ENCODE results near the gene STK32B.

The STK32B gene

DNA sequence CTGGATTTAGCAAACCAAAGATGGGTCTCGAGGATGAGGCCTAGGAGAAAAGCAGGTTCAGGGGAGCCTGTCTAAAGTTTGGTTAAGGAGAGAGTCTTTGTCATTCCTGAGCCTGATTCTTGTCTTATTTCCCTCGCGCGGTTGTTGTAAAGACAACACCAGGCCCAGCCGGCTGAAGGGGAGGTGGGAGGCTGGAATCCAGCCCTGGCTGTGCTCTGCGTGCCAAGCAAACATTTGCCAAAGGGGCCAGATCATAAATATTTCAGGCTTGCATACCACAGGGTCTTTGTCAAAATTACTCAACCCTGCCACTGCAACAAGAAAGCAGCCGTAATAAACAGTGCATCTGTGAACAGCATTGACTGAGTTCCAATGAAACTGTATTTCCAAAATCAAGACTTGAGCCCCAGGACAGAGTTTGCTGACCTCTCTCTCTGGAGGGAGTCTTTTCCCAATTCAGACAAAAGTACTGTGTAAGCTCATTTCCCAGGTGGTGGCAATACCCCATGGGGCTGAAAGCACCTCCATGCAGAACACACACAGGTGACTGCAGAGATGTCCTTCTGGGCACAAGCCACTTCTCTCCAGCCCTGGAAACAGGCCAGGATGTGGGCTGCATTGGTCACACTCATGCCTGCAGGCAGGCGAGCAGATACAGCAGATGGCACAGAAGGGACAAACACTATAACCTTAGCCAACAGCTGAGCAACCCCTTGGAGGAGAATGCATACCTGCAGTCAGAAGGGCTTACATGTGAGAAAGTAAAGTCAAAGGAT, 320.3 kb downstream of the STK32B start:
- Histone ChIP-seq H3K4me1 (ENCODE audit: insufficient read depth, low read length) (no peaks in the 10 kb centered on the region), H3K36me3 (ENCODE audit: insufficient read depth, low read length) (no peaks in the 10 kb centered on the region), H3K9ac (ENCODE audit: low read length) (no peak overlapping the region), H3K9me3 (ENCODE audit: low read length) (no peaks in the 10 kb centered on the region), H3K4me3 (ENCODE audit: low read depth in 1 of 2, low read length in 2 of 2) (no peak overlapping the region), H3K27me3 (ENCODE audit: control insufficient read depth in 1 of 2, insufficient read depth in 2 of 2, low read length in 2 of 2) (no peaks in the 10 kb centered on the region), H3K27ac (ENCODE audit: low read depth, low read length) (no peak overlapping the region)

DNA sequence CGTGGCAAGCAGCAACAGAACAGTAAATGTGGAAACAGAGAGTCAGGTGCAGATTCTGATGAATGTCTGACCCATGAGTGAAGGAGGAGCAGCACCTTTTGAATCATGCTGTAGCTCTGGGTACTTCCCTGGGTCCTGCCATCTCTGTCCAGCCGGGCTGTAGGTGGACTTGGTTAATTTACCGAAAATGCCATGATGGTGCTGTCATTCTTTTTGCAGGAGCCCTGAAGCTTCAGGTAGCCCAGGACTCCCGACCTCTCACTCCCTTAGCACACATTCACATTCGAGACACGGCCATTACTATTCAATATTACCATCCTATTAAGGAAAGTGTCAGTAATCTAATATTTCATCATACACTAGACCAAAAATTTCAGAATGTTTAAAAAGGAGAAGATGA, 320.9 kb downstream of the STK32B start:
- H3K27me3 ChIP-seq (ENCODE audit: control insufficient read depth in 1 of 2, insufficient read depth in 2 of 2, low read length in 2 of 2): no peaks in the 10 kb centered on the region
- no peaks in the 10 kb centered on the region for H3K4me1 ChIP-seq (ENCODE audit: insufficient read depth, low read length)
- H3K9me3 ChIP-seq (ENCODE audit: low read length): no peaks in the 10 kb centered on the region
- no peak overlapping the region for H3K9ac ChIP-seq (ENCODE audit: low read length)
- H3K4me3 ChIP-seq (ENCODE audit: low read depth in 1 of 2, low read length in 2 of 2): no peak overlapping the region
- H3K27ac ChIP-seq (ENCODE audit: low read depth, low read length): no peak overlapping the region
- no peaks in the 10 kb centered on the region for H3K36me3 ChIP-seq (ENCODE audit: insufficient read depth, low read length)

DNA sequence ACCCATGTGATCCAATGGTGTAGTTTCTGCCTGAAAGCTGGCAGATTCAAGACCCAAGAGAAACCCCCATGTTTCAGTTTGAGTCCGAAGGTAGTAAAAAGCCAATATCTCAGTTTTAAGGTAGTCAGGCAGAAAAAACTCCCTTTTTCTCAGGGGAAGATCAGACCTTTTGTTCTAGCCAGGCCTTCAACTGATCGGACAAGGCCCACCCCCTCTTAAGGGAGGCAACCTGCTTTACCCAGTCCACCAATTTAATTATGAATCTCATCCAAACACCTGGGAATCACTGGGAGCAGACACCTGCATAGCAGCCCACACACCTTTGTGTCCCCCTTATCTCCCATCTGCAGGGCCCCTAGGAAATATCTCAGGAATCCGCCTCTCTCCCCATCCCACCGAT, 322.0 kb downstream of the STK32B start:
- no peaks in the 10 kb centered on the region for H3K27me3 ChIP-seq (ENCODE audit: control insufficient read depth in 1 of 2, insufficient read depth in 2 of 2, low read length in 2 of 2)
- H3K9ac ChIP-seq (ENCODE audit: low read length): no peak overlapping the region

DNA sequence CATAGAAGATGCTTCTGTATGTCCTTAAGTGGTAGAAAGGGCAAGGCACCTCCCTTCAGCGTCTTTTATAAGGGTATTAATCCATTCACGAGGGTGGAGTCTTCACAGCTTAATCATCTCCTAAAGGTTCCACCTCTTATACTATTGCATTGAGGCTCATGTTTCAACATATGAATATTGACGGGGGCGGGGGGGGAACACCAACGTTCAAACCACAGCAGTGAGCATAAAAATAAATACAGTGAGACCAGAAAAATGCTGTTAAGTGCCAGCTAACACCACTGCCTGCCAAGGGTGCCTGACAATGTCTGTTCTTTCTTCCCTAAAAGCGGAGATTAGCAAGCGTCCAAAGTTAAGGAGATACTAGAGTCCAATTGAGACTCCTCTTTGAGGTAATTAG, 323.3 kb downstream of the STK32B start:
- Histone ChIP-seq H3K9me3 (ENCODE audit: low read length) (no peaks in the 10 kb centered on the region), H3K4me3 (ENCODE audit: low read depth in 1 of 2, low read length in 2 of 2) (no peak overlapping the region), H3K27me3 (ENCODE audit: control insufficient read depth in 1 of 2, insufficient read depth in 2 of 2, low read length in 2 of 2) (no peaks in the 10 kb centered on the region), H3K9ac (ENCODE audit: low read length) (no peak overlapping the region), H3K36me3 (ENCODE audit: insufficient read depth, low read length) (no peaks in the 10 kb centered on the region), H3K27ac (ENCODE audit: low read depth, low read length) (no peak overlapping the region), H3K4me1 (ENCODE audit: insufficient read depth, low read length) (no peaks in the 10 kb centered on the region)

More for the DNA sequence above, 322.0 kb downstream of the STK32B start:
- H3K9me3 ChIP-seq (ENCODE audit: low read length): no peaks in the 10 kb centered on the region
- no peaks in the 10 kb centered on the region for H3K36me3 ChIP-seq (ENCODE audit: insufficient read depth, low read length)
- H3K4me3 ChIP-seq (ENCODE audit: low read depth in 1 of 2, low read length in 2 of 2): no peak overlapping the region
- H3K27ac ChIP-seq (ENCODE audit: low read depth, low read length): no peak overlapping the region
- H3K4me1 ChIP-seq (ENCODE audit: insufficient read depth, low read length): no peaks in the 10 kb centered on the region

DNA sequence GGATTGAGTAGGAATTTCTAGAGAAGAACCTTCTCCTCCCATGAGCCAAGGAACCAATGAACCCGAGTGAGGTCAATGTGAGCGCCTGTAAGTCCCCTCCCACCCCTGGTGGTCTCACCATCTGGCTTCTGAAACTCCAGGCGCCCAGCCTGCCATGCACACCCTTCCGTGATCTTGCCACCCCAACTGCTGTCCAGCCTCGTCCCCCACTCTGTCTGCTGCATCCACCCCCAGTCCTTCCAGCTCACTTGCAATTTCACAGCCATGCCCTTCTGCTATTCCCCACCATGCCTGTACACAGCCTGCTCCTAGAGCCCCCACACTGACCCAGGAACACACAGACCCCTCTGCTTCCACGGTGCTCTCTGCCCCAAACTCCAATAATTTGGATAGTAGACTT, 323.7 kb downstream of the STK32B start:
- Histone ChIP-seq H3K4me3 (ENCODE audit: low read depth in 1 of 2, low read length in 2 of 2) (no peak overlapping the region), H3K9me3 (ENCODE audit: low read length) (no peaks in the 10 kb centered on the region), H3K9ac (ENCODE audit: low read length) (no peak overlapping the region), H3K4me1 (ENCODE audit: insufficient read depth, low read length) (no peaks in the 10 kb centered on the region), H3K36me3 (ENCODE audit: insufficient read depth, low read length) (no peaks in the 10 kb centered on the region), H3K27ac (ENCODE audit: low read depth, low read length) (no peak overlapping the region), H3K27me3 (ENCODE audit: control insufficient read depth in 1 of 2, insufficient read depth in 2 of 2, low read length in 2 of 2) (no peaks in the 10 kb centered on the region)

DNA sequence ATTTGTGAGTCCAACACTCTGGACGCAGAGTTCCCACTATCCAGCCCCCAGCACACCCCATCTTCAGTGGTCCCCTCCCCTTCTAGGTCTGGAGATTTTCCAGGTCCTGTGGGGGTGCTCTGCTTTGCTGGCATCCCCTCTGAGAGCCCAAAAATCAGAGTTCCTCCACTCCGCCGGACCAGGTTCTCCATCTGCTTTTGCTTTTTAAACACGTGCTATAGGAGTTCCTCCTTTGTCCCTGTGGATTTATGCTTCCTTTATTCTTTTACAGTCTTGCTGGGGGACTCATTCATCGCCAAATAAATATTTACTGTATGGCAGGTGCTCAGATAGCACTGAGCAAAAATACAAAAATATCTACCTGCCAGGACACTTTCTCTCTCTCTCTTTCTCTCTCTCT, 324.7 kb downstream of the STK32B start:
- Histone ChIP-seq H3K27me3 (ENCODE audit: control insufficient read depth in 1 of 2, insufficient read depth in 2 of 2, low read length in 2 of 2) (no peaks in the 10 kb centered on the region), H3K27ac (ENCODE audit: low read depth, low read length) (no peak overlapping the region), H3K9me3 (ENCODE audit: low read length) (no peaks in the 10 kb centered on the region), H3K4me1 (ENCODE audit: insufficient read depth, low read length) (no peaks in the 10 kb centered on the region), H3K4me3 (ENCODE audit: low read depth in 1 of 2, low read length in 2 of 2) (no peak overlapping the region), H3K36me3 (ENCODE audit: insufficient read depth, low read length) (no peaks in the 10 kb centered on the region), H3K9ac (ENCODE audit: low read length) (no peak overlapping the region)

DNA sequence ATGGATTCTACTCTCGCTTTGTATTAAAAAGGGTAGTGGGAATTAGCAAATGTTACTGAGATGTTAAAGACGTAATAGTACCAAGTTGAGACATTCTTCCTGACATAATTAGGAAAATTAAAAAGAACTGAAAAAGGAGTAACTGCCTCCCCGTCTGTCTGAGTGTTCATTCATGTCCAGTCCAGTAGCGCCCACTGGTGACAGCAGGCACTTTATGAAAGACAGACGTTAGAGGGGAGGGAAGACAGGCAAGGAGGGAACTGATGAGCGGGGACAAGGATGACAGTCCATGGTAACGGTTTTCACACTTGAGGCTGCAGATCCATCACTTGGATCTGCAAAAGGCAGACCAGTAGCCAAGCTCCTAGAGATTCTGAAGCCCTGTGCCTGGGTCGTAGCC, 326.7 kb downstream of the STK32B start:
- Histone ChIP-seq H3K36me3 (ENCODE audit: insufficient read depth, low read length) (no peaks in the 10 kb centered on the region), H3K27ac (ENCODE audit: low read depth, low read length) (no peak overlapping the region), H3K9ac (ENCODE audit: low read length) (no peak overlapping the region), H3K4me3 (ENCODE audit: low read depth in 1 of 2, low read length in 2 of 2) (no peak overlapping the region), H3K27me3 (ENCODE audit: control insufficient read depth in 1 of 2, insufficient read depth in 2 of 2, low read length in 2 of 2) (no peaks in the 10 kb centered on the region), H3K4me1 (ENCODE audit: insufficient read depth, low read length) (no peaks in the 10 kb centered on the region), H3K9me3 (ENCODE audit: low read length) (no peaks in the 10 kb centered on the region)

DNA sequence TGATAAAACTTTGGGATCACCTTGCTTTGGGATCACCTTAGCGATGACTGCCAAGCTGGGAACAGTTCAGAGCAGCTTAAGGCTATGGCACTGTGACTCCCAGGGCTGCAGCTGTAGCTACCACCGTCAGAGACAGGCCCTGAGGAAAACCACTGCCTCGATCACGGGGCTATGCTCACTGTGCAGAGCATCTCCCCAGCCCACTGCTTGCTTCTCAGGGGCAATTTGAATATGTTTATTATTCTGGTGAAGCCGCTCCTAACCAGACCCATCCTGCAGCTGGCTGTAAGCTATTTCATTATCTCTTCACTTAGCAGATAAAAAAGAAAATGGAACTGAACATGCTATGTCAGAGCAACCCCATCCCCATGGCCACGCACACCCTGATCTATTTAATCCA, 328.6 kb downstream of the STK32B start:
- Histone ChIP-seq H3K9ac (ENCODE audit: low read length) (no peak overlapping the region), H3K36me3 (ENCODE audit: insufficient read depth, low read length) (no peaks in the 10 kb centered on the region)

DNA sequence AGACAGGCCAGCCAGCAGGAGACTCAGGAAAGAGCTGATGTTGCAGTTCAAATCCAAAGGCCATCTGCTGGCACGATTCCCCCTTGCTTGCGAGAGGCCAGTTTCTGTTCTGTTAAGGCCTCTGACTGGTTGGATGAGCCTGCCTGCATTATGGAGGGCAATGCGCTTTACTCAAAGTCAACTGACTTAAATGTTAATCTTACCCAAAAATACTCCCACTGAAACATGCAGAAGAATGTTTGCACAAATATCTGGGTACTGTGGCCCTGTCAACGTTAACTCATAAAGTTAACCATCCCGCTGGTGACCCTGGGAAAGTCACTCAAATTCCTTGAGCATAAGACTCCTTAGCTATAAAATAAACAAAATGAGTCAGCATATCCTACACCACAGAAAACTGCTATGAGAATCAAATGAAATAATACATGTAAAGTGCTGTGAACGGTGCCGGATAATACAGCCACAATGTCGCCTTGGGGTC, 330.7 kb downstream of the STK32B start:
- Histone ChIP-seq H3K27ac (ENCODE audit: low read depth, low read length) (no peak overlapping the region), H3K4me1 (ENCODE audit: insufficient read depth, low read length) (no peaks in the 10 kb centered on the region), H3K9ac (ENCODE audit: low read length) (no peak overlapping the region), H3K4me3 (ENCODE audit: low read depth in 1 of 2, low read length in 2 of 2) (no peak overlapping the region), H3K9me3 (ENCODE audit: low read length) (no peaks in the 10 kb centered on the region), H3K27me3 (ENCODE audit: control insufficient read depth in 1 of 2, insufficient read depth in 2 of 2, low read length in 2 of 2) (no peaks in the 10 kb centered on the region), H3K36me3 (ENCODE audit: insufficient read depth, low read length) (no peaks in the 10 kb centered on the region)

More for the DNA sequence above, 328.6 kb downstream of the STK32B start:
- H3K27me3 ChIP-seq (ENCODE audit: control insufficient read depth in 1 of 2, insufficient read depth in 2 of 2, low read length in 2 of 2): no peaks in the 10 kb centered on the region
- H3K4me1 ChIP-seq (ENCODE audit: insufficient read depth, low read length): no peaks in the 10 kb centered on the region
- no peak overlapping the region for H3K4me3 ChIP-seq (ENCODE audit: low read depth in 1 of 2, low read length in 2 of 2)
- H3K9me3 ChIP-seq (ENCODE audit: low read length): no peaks in the 10 kb centered on the region
- H3K27ac ChIP-seq (ENCODE audit: low read depth, low read length): no peak overlapping the region

DNA sequence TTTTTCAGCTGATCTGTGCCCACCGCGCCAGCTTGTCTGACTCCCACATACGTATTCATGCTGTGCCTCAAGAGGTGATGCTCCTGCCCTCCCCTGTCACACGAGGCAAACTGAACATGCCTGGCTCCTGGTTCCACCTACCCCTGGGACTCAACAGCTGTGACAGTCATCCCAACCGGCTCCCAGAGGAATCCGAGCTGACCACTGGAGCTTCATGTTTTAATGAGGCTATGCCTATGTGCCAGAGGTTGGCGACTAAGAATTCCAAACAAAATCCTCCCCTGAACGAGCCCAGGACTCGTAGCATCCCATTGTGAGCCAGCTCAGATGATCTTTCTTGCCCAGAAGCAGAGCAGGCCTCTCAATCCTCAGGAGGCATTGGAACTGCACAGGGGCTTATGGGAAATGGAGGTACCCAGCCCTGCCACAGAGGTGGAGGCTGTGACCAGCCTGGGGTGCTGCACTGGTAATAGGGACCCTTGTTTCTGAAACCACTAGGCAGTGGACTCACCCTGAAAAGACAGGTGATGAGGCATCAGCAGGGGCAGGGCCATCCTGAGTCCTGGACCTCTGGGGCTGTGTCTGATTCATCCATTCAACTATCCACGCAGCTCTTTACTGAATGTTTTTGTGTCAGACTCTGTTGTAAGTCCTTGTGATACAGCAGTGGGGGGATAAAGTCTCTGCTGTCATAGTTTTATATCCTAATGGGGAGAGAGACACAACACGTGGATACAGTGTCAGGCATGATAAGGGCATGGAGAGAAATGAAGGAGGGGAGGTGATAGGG, 332.1 kb downstream of the STK32B start:
- Histone ChIP-seq H3K27me3 (ENCODE audit: control insufficient read depth in 1 of 2, insufficient read depth in 2 of 2, low read length in 2 of 2) (no peaks in the 10 kb centered on the region), H3K9me3 (ENCODE audit: low read length) (no peaks in the 10 kb centered on the region), H3K27ac (ENCODE audit: low read depth, low read length) (no peak overlapping the region), H3K4me3 (ENCODE audit: low read depth in 1 of 2, low read length in 2 of 2) (no peak overlapping the region), H3K4me1 (ENCODE audit: insufficient read depth, low read length) (no peaks in the 10 kb centered on the region), H3K36me3 (ENCODE audit: insufficient read depth, low read length) (no peaks in the 10 kb centered on the region), H3K9ac (ENCODE audit: low read length) (no peak overlapping the region)

DNA sequence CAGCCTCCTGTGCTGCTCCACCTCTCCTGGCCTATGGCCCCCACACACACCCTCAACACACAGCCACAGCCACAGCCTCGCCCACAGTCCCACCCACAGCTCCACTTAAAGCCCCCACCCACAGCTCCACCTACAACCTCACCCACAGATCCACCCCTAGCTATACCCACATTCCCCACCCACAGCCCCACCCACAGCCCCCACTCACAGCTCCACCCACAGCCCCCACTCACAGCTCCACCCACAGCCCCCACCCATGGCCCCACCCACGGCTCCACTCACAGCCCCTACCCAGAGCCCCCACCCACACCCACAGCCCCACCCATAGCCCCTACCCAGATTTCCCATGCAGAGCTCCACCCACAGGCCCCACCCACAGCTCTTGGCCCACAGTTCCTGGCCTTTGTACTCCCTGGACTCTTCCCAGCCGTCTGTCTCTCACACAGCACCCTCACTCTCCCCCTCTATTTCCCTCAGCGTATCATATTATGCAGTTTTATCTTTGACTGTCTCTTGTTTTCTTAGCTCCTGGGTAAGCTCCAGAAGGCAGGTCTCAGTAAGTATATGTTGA, 334.5 kb downstream of the STK32B start:
- H3K36me3 ChIP-seq (ENCODE audit: insufficient read depth, low read length): no peaks in the 10 kb centered on the region
- no peaks in the 10 kb centered on the region for H3K4me1 ChIP-seq (ENCODE audit: insufficient read depth, low read length)
- no peaks in the 10 kb centered on the region for H3K9me3 ChIP-seq (ENCODE audit: low read length)
- no peak overlapping the region for H3K27ac ChIP-seq (ENCODE audit: low read depth, low read length)
- H3K9ac ChIP-seq (ENCODE audit: low read length): no peak overlapping the region
- no peak overlapping the region for H3K4me3 ChIP-seq (ENCODE audit: low read depth in 1 of 2, low read length in 2 of 2)
- no peaks in the 10 kb centered on the region for H3K27me3 ChIP-seq (ENCODE audit: control insufficient read depth in 1 of 2, insufficient read depth in 2 of 2, low read length in 2 of 2)

Data from muscle layer of colon (tissue), 2 donors.